22Rv1 (cell line): ENCODE data around the gene MRPL58.

Source experiments
- ZFX ChIP-seq: fragments of 450-650 bp; IDR thresholded peaks from 2 replicates; pipeline ENCODE4 v1.6.1; 2017; ENCODE audit warnings: antibody characterized with exemption, borderline replicate concordance
- TF ChIP-seq, protein P1 (sequence below): fragments of 450-650 bp; IDR thresholded peaks from 2 replicates; pipeline ENCODE4 v1.5.1; 2017; ENCODE audit warnings: mild to moderate bottlenecking

DNA sequence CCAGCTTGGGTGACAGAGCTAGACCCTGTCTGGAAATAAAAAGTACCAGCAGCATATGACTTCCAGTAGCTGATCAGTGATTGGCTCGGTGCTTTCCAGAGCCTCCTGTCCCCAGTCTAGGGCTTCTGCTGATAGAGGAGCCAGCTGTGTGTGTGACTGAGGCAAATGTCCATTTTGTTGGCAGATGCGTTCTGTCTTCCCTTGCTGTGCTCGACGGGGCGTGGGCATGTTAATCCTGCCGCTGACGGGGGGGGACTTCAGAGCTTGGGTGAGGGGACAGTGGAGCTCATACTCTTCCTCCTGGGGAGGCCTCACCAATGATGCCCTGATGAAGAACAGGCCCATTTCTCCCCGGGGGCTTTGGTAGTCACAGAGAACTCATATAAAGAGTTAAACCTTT, 49.1 kb downstream of the MRPL58 start:
- TF ChIP-seq, protein P1, sequence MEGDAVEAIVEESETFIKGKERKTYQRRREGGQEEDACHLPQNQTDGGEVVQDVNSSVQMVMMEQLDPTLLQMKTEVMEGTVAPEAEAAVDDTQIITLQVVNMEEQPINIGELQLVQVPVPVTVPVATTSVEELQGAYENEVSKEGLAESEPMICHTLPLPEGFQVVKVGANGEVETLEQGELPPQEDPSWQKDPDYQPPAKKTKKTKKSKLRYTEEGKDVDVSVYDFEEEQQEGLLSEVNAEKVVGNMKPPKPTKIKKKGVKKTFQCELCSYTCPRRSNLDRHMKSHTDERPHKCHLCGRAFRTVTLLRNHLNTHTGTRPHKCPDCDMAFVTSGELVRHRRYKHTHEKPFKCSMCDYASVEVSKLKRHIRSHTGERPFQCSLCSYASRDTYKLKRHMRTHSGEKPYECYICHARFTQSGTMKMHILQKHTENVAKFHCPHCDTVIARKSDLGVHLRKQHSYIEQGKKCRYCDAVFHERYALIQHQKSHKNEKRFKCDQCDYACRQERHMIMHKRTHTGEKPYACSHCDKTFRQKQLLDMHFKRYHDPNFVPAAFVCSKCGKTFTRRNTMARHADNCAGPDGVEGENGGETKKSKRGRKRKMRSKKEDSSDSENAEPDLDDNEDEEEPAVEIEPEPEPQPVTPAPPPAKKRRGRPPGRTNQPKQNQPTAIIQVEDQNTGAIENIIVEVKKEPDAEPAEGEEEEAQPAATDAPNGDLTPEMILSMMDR = no peak
- TF ChIP-seq ZFX = no peak
